Astrocyte of the cerebellum (primary cell): ENCODE results near the gene RBM46.

ENCODE experiments used
- DNase-seq: peaks from one replicate; pipeline ENCODE4 v3.0.0-alpha.2; 2011; ENCODE audit warnings: low read depth
- H3K4me3 ChIP-seq: 2 replicates; pipeline ENCODE4 v1.5.1; 2011; ENCODE audit warnings: mild to moderate bottlenecking, low read depth, low read length, moderate library complexity
- in situ Hi-C: cut with HindIII; loops from 2 replicates; pipeline ENCODE4 v1.10.0; 2017; ENCODE audit warnings: low sequenced_read_pairs
- TF ChIP-seq, protein P1 (sequence below): IDR thresholded peaks from 2 replicates; pipeline ENCODE4 v1.5.1; 2012; ENCODE audit warnings: low read length, low read depth, moderate library complexity, mild to moderate bottlenecking; ENCODE audit errors: missing control alignments

Gene RBM46

GRCh38 chr4:154760895-154761294 is 20.2 kb upstream of the RBM46 start:
- in situ Hi-C loops: no loop called here
- no peak overlapping the region for H3K4me3 ChIP-seq
- TF ChIP-seq, protein P1, sequence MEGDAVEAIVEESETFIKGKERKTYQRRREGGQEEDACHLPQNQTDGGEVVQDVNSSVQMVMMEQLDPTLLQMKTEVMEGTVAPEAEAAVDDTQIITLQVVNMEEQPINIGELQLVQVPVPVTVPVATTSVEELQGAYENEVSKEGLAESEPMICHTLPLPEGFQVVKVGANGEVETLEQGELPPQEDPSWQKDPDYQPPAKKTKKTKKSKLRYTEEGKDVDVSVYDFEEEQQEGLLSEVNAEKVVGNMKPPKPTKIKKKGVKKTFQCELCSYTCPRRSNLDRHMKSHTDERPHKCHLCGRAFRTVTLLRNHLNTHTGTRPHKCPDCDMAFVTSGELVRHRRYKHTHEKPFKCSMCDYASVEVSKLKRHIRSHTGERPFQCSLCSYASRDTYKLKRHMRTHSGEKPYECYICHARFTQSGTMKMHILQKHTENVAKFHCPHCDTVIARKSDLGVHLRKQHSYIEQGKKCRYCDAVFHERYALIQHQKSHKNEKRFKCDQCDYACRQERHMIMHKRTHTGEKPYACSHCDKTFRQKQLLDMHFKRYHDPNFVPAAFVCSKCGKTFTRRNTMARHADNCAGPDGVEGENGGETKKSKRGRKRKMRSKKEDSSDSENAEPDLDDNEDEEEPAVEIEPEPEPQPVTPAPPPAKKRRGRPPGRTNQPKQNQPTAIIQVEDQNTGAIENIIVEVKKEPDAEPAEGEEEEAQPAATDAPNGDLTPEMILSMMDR: no peak
- DNase-seq: no peak

DNA sequence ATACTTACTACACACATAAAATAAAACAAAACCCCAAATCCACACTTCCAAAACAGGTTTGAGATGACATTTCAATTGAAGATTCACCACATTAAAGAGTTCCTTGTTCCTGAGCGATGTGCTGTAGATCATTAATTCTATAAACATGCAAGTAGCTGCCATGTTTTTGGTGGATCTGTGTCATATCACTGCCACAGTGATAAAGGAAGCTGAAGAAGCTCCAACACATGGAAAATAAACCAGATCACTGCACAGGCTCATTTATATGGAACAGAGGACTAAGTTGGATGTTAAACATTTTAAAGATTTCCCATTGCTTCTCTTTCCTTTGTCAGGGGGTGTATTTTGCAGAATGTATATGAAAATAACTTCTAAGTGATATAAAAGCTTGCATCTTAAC is 2.8 kb upstream of the RBM46 start:
- no peak overlapping the region for H3K4me3 ChIP-seq
- no peak for DNase-seq
- TF ChIP-seq, protein P1: no peak
- in situ Hi-C loops: no loop called here

GRCh38 chr4:154779362-154779947 is 1.6 kb upstream of the RBM46 start:
- in situ Hi-C loops: no loop called here
- peak; percentile 32 for DNase-seq
- TF ChIP-seq, protein P1: peak; percentile 53
- no peak overlapping the region for H3K4me3 ChIP-seq

DNA sequence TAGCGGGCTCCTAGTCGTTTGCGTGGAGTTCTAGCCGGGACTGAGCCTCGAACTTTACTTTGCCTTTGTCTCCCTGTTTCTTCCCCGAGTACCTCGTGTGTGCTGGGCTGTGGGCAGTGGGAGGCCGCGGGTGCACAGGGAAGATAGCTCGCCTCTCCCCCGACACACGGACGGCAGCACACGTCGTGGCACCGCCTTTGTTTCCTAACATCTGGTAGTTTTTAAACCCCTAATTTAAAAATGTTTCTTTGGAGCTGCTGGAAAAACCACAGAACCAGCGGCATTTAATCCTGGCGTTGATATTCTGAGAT is 866 bp downstream of the RBM46 start:
- in situ Hi-C loops: no loop called here
- H3K4me3 ChIP-seq: no peak overlapping the region
- no peak for DNase-seq
- TF ChIP-seq, protein P1: no peak

- TF ChIP-seq, protein P1: peak; percentile 20
- in situ Hi-C loops: no loop called here
- no peak overlapping the region for H3K4me3 ChIP-seq
- DNase-seq: peak; percentile 13
These were observed 26.1 kb downstream of the RBM46 start for GRCh38 chr4:154807042-154807630.

- DNase-seq: no peak
- H3K4me3 ChIP-seq: no peak overlapping the region
- in situ Hi-C loops: no loop called here
- TF ChIP-seq, protein P1: no peak
These were observed 37.2 kb downstream of the RBM46 start for GRCh38 chr4:154818230-154818629.

- DNase-seq: peak; percentile 35
- in situ Hi-C loops: no loop called here
- no peak overlapping the region for H3K4me3 ChIP-seq
- TF ChIP-seq, protein P1: no peak
These were observed 41.7 kb downstream of the RBM46 start for GRCh38 chr4:154822775-154823174.
